GM10266 (cell line): ENCODE results near the gene GPC6.

Source experiments
- DNase-seq: peaks from one replicate; pipeline ENCODE4 v3.0.0; 2012; ENCODE audit errors: extremely low spot score
- TF ChIP-seq, protein P1 (sequence below): IDR thresholded peaks from 2 replicates; pipeline ENCODE4 v1.5.1; 2012; ENCODE audit warnings: mild to moderate bottlenecking, low read depth; ENCODE audit not compliant: control insufficient read depth, insufficient read depth; ENCODE audit errors: missing control alignments

The GPC6 gene

DNA sequence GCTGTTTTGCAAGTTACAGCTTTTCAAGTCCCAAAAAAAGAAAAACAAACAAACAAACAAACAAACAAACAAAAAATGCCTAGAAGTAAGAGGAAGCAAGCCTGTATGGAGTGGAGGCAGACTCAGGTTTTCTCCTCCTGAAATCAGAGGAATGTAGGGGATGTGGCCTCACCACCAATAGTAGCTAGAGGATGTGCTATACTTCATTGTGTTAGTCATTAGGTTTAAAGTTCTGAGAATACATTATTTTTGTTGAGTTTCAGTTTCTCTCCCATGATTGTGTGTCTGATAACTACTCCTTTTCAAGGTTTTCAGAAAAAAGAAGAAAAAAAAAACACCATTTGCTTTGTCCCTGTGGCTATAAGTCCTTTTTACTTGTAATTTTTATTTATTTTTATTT lies 524.5 kb downstream of the GPC6 start:
- no peak for DNase-seq
- TF ChIP-seq, protein P1, sequence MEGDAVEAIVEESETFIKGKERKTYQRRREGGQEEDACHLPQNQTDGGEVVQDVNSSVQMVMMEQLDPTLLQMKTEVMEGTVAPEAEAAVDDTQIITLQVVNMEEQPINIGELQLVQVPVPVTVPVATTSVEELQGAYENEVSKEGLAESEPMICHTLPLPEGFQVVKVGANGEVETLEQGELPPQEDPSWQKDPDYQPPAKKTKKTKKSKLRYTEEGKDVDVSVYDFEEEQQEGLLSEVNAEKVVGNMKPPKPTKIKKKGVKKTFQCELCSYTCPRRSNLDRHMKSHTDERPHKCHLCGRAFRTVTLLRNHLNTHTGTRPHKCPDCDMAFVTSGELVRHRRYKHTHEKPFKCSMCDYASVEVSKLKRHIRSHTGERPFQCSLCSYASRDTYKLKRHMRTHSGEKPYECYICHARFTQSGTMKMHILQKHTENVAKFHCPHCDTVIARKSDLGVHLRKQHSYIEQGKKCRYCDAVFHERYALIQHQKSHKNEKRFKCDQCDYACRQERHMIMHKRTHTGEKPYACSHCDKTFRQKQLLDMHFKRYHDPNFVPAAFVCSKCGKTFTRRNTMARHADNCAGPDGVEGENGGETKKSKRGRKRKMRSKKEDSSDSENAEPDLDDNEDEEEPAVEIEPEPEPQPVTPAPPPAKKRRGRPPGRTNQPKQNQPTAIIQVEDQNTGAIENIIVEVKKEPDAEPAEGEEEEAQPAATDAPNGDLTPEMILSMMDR: no peak

DNA sequence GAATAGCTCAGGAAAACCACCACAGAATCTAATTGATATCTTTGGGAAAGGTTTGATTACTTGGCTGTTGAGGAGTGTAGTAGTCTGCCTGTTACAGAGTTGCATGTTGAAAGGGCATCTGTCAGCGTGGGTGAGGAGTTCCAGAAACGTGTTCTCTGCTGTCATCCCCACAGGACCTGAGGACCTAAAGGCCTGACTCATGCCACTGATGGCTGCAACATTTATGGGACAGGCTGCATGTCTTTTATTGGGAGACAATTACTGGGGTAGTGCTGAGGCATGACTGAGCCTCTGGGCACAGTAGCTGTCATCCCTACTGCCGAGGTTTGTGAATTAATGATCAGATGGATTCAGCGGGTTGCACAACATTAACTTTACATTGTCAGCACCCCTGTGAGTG lies 525.9 kb downstream of the GPC6 start:
- no peak for DNase-seq
- TF ChIP-seq, protein P1: no peak

DNA sequence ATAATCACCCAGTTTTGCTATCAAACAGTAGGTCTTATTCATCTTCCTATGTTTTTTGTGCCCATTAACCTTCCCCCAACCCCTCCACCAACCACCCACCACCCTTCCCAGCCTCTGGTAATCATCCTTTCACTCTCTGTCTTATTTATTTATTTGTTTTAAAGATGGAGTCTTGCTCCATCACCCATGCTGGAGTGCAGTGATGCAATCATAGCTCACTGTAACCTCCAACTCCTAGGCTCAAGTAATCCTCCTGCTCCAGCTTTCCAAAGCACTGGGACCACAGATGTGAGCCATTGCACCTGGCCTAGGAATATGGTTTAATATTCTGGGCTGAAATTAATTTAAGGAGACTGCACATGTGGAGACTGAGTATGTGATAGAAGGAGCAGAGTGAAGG lies 527.0 kb downstream of the GPC6 start:
- TF ChIP-seq, protein P1: no peak
- no peak for DNase-seq

DNA sequence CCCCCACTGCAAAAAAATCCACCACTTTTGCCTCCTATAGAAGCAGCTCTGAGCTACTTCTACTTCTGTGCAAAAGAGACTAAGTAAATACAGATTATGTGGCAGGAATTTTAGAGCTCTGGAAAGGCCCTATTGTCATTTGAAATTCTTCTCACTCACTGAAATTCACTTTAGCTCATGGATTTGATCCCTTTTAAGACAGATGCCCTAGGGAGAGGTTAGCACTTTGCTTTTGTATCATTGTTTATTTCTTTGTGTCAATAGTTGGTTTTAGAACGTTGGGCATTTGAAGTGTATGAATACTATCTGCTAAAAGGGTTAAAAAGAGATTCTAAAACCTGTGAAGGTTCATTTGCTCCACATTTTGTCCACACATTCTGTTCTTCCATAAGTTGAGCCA lies 528.7 kb downstream of the GPC6 start:
- TF ChIP-seq, protein P1: no peak
- no peak for DNase-seq

DNA sequence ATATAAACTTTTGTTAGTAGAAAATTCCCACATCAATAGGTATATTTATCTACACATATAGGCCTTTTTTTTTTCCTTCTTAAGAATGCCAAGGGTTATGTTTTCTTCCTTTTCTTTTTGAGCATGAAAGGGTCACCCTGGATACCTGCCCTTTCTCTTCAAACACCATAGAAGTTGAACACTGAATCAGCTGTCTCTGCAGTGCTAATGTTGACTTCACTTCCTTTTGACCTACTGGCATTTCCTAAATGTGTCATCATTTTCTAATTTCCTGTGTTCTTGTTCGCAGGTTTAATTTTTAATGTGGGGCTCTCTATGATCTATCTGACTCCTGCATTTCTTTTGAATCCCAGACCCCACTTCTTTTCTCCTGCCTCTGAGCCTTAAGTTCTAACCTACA lies 532.0 kb downstream of the GPC6 start:
- TF ChIP-seq, protein P1: no peak
- DNase-seq: no peak

DNA sequence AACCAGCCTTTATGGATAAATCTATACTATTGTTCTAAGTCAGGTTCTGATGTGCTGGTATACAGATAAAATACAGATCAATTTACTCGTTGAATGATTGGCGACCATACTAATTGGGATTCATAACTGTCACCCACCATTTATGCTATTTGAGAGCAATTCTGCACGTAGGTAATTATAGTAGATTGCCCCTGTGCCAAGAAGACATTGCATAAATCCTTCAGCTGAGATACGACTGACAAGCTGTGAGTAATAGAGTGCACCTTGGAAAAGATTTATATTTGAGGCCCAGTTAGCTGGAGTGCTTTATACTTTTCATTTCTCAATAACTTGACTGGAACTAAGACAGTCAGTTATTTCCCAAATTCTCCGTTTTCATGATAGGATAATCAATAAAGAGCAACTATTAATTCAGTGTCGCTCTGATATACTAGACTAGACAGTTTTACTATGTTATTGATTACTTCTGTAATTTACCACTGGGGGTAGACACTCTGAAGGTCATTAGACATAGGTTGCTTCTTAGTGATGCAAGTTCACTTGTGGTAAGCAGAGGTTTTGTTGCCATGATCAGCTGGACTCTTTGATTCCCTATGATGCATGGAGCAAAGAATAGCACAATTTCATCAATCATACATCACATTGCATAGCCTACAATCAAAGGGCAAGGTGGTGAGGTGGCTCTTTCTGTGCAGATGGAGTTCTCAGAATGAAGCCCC lies 536.3 kb downstream of the GPC6 start:
- TF ChIP-seq, protein P1: no peak
- DNase-seq: no peak

DNA sequence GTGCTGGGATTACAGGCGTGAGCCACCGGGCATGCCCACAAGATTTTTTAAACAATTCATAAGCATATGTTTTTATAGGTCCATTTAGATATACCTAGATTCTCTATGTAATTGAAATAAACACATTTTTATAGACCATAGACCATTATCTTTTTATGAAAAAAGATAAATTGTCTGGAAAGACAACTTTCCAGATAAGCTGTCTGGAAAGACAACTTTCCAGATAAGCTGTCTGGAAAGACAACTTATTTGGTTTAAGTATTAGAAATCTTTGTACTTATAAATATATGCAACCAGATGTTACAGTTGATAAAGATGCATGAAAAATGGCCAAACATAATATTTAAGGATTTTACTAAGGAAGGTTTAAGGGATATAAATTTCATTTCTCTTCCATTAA lies 538.5 kb downstream of the GPC6 start:
- no peak for DNase-seq
- TF ChIP-seq, protein P1: no peak
